ENCODE results near the gene HOXD10. TPM values are rescaled to one million over a fixed set of nuclear protein-coding genes. Genes with fewer than 3 reads are reported as not detected.

Gene HOXD10
- total and polyA plus RNA-seq, 2 experiments from 2014 or later: not detected

DNA sequence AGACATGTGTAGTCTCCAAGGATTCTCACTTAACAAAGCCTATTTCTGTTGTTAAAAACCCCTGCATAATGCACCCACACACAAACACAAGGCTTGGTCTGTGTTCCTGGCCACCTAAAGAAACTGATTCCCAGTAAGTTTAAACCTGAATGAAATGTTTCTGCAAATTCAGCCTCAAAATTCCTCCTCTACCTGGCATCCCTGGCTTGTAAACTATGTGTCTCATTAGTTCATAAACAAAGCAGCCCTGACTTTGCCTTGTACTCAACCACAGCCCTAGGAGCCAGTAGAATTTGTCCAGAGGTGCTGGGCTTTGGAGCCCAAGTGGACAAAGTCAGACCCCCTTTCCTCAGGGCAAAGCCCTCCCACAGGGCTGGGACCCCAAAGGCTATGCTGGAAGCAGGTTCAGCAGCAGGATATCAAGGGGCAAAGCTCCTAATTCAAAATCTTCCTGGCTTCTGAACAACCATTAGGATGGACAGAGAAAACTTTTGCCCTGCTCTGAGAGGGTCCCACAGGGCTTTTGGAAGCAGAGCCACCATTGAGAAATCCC lies 26.7 kb upstream of the HOXD10 start:
- H3K9me3 Mint-ChIP-seq: peaks cover 7% of the 10 kb centered on the region; the same call in 2 of the 3 replicates
- H3K36me3 Mint-ChIP-seq (ENCODE audit: low read depth): no peaks in the 10 kb centered on the region; the same call in 2 of the 3 replicates
- H3K4me3 ChIP-seq: no peak overlapping the region
- ATAC-seq: no peak
- DNase-seq (ENCODE audit: low spot score): peak; percentile 13
- H3K9me2 ChIP-seq (ENCODE audit: insufficient read depth): no peaks in the 10 kb centered on the region
- peaks cover 42% of the 10 kb centered on the region for H4K20me1 ChIP-seq (replicated peaks; ENCODE audit: insufficient read depth)
- H2AFZ ChIP-seq: no peak overlapping the region
- no peak overlapping the region for H3K27ac Mint-ChIP-seq
- peaks cover 54% of the 10 kb centered on the region for H3K4me1 ChIP-seq (ENCODE audit: insufficient read depth)
- H3K36me3 ChIP-seq (ENCODE audit: insufficient read depth): no peaks in the 10 kb centered on the region
- H3K27me3 ChIP-seq (ENCODE audit: insufficient read depth): peaks cover 99% of the 10 kb centered on the region
- TF ChIP-seq, protein P1, sequence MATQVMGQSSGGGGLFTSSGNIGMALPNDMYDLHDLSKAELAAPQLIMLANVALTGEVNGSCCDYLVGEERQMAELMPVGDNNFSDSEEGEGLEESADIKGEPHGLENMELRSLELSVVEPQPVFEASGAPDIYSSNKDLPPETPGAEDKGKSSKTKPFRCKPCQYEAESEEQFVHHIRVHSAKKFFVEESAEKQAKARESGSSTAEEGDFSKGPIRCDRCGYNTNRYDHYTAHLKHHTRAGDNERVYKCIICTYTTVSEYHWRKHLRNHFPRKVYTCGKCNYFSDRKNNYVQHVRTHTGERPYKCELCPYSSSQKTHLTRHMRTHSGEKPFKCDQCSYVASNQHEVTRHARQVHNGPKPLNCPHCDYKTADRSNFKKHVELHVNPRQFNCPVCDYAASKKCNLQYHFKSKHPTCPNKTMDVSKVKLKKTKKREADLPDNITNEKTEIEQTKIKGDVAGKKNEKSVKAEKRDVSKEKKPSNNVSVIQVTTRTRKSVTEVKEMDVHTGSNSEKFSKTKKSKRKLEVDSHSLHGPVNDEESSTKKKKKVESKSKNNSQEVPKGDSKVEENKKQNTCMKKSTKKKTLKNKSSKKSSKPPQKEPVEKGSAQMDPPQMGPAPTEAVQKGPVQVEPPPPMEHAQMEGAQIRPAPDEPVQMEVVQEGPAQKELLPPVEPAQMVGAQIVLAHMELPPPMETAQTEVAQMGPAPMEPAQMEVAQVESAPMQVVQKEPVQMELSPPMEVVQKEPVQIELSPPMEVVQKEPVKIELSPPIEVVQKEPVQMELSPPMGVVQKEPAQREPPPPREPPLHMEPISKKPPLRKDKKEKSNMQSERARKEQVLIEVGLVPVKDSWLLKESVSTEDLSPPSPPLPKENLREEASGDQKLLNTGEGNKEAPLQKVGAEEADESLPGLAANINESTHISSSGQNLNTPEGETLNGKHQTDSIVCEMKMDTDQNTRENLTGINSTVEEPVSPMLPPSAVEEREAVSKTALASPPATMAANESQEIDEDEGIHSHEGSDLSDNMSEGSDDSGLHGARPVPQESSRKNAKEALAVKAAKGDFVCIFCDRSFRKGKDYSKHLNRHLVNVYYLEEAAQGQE (IDR thresholded peaks at IDR 0.05; ENCODE audit: unreplicated experiment): no peak
- TF ChIP-seq EZH2phosphoT487 (IDR thresholded peaks at IDR 0.05; ENCODE audit: unreplicated experiment): no peak
- TF ChIP-seq STAT1 (IDR thresholded peaks at IDR 0.05; ENCODE audit: unreplicated experiment): no peak
- no peak for TF ChIP-seq NANOG (IDR thresholded peaks at IDR 0.05; ENCODE audit: borderline replicate concordance)
- no peak for TF ChIP-seq CREB1 (CRISPR knock-in tag; IDR thresholded peaks at IDR 0.05; ENCODE audit: low read depth)
- TF ChIP-seq, protein P2, sequence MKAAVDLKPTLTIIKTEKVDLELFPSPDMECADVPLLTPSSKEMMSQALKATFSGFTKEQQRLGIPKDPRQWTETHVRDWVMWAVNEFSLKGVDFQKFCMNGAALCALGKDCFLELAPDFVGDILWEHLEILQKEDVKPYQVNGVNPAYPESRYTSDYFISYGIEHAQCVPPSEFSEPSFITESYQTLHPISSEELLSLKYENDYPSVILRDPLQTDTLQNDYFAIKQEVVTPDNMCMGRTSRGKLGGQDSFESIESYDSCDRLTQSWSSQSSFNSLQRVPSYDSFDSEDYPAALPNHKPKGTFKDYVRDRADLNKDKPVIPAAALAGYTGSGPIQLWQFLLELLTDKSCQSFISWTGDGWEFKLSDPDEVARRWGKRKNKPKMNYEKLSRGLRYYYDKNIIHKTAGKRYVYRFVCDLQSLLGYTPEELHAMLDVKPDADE (IDR thresholded peaks at IDR 0.05): no peak
- no peak for TF ChIP-seq POLR2AphosphoS5 (IDR thresholded peaks at IDR 0.05; ENCODE audit: low read depth)
- peaks cover 27% of the 10 kb centered on the region for H3K4me1 Mint-ChIP-seq
- H3K27ac ChIP-seq (ENCODE audit: low read depth): no peak overlapping the region
- no peaks in the 10 kb centered on the region for H3K79me2 ChIP-seq (replicated peaks; ENCODE audit: insufficient read depth)
- no peak overlapping the region for H3K4me2 ChIP-seq
- H3K4me3 Mint-ChIP-seq: no peak overlapping the region
- peaks cover 95% of the 10 kb centered on the region for H3K27me3 Mint-ChIP-seq (ENCODE audit: insufficient read depth, low read depth, poor library complexity)
- peaks cover 51% of the 10 kb centered on the region for H3F3A ChIP-seq (replicated peaks; ENCODE audit: low read depth)

DNA sequence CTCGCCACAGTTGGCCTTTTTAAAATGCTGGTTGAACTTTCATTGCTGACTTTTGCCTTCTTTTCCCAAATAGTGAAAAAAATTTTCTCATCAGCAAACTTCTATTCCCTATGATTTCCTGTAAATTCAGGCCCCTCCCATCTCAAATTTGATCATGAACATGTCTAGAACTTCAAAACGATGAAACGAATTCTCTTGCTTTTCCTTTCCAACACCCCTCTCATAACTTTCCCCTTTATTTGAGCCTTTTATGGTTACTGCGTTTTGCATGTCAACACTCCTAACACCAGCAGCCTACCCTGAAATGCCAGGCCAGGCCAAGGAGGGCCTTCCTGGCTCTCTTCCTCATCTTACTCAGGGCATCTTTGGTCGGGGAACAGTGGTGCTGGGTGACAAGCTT lies 25.7 kb upstream of the HOXD10 start:
- no peaks in the 10 kb centered on the region for H3K9me2 ChIP-seq (ENCODE audit: insufficient read depth)
- H3K27me3 Mint-ChIP-seq (ENCODE audit: insufficient read depth, low read depth, poor library complexity): peaks cover 95% of the 10 kb centered on the region
- peaks cover 99% of the 10 kb centered on the region for H3K27me3 ChIP-seq (ENCODE audit: insufficient read depth)
- TF ChIP-seq STAT1 (IDR thresholded peaks at IDR 0.05; ENCODE audit: unreplicated experiment) (no peak), EZH2 (IDR thresholded peaks at IDR 0.05; ENCODE audit: low read depth, unreplicated experiment) (peak; percentile 61)
- peaks cover 7% of the 10 kb centered on the region; the same call in 2 of the 3 replicates for H3K9me3 Mint-ChIP-seq
- peaks cover 56% of the 10 kb centered on the region for H3K4me1 ChIP-seq (ENCODE audit: insufficient read depth)
- no peak for ATAC-seq
- H4K20me1 ChIP-seq (replicated peaks; ENCODE audit: insufficient read depth): peaks cover 40% of the 10 kb centered on the region
- no peak overlapping the region for H3K27ac ChIP-seq (ENCODE audit: low read depth)
- H3F3A ChIP-seq (replicated peaks; ENCODE audit: low read depth): peaks cover 46% of the 10 kb centered on the region
- H3K27ac Mint-ChIP-seq: no peak overlapping the region
- no peak overlapping the region for H2AFZ ChIP-seq
- no peaks in the 10 kb centered on the region; the same call in 2 of the 3 replicates for H3K36me3 Mint-ChIP-seq (ENCODE audit: low read depth)
- H3K4me2 ChIP-seq: no peak overlapping the region
- H3K4me3 ChIP-seq: no peak overlapping the region
- H3K4me1 Mint-ChIP-seq: peaks cover 25% of the 10 kb centered on the region
- peak; percentile 11 for DNase-seq (ENCODE audit: low spot score)
- no peak overlapping the region for H3K4me3 Mint-ChIP-seq
- H3K36me3 ChIP-seq (ENCODE audit: insufficient read depth): no peaks in the 10 kb centered on the region
- H3K79me2 ChIP-seq (replicated peaks; ENCODE audit: insufficient read depth): no peaks in the 10 kb centered on the region

Data from GM23338 (cell line).